GM23338 (cell line): Measurements from ENCODE around the gene PGAP6. TPM values are rescaled to one million over a fixed set of nuclear protein-coding genes. Genes with fewer than 3 reads are reported as not detected.

ENCODE experiments used
- ATAC-seq: fragments of 200-7000 bp; cut with Tn5 transposase; 3 replicates; pipeline ENCODE4 v1.9.1; 2020
- DNase-seq: peaks from one replicate; pipeline ENCODE4 v3.0.0-alpha.2; 2015; ENCODE audit warnings: low spot score
- H2AFZ ChIP-seq: fragments of 200-600 bp; sonication (generic); 2 replicates; pipeline ENCODE4 v1.8.0; 2016; ENCODE audit warnings: antibody characterized with exemption, mild to moderate bottlenecking, moderate library complexity
- H3F3A ChIP-seq: fragments of 200-600 bp; sonication (generic); replicated peaks from 2 replicates; pipeline ENCODE4 v1.8.0; 2017; ENCODE audit warnings: antibody characterized with exemption, mixed run types, low read depth
- H3K27ac ChIP-seq: fragments of 200-600 bp; sonication (generic); 2 replicates; pipeline ENCODE4 v1.6.1; 2016; ENCODE audit warnings: low read depth
- H3K27me3 ChIP-seq: fragments of 200-600 bp; sonication (generic); 2 replicates; pipeline ENCODE4 v1.8.0; 2016; ENCODE audit warnings: mild to moderate bottlenecking, mixed run types, moderate library complexity; ENCODE audit not compliant: insufficient read depth
- H3K36me3 ChIP-seq: fragments of 200-600 bp; sonication (generic); 2 replicates; pipeline ENCODE4 v1.8.0; 2016; ENCODE audit warnings: mild to moderate bottlenecking; ENCODE audit not compliant: insufficient read depth
- H3K4me1 ChIP-seq: fragments of 200-600 bp; sonication (generic); 2 replicates; pipeline ENCODE4 v1.8.0; 2016; ENCODE audit warnings: mild to moderate bottlenecking, moderate library complexity; ENCODE audit not compliant: insufficient read depth
- H3K4me2 ChIP-seq: fragments of 200-600 bp; sonication (generic); 2 replicates; pipeline ENCODE4 v1.7.1; 2017; ENCODE audit warnings: mixed run types
- H3K4me3 ChIP-seq: fragments of 200-600 bp; sonication (generic); 2 replicates; pipeline ENCODE4 v1.6.1; 2016; ENCODE audit warnings: mixed run types
- H3K79me2 ChIP-seq: fragments of 200-600 bp; sonication (generic); replicated peaks from 2 replicates; pipeline ENCODE4 v1.8.0; 2017; ENCODE audit warnings: mild to moderate bottlenecking; ENCODE audit not compliant: insufficient read depth
- H3K9me2 ChIP-seq: fragments of 200-600 bp; sonication (generic); 2 replicates; pipeline ENCODE4 v1.8.0; 2017; ENCODE audit not compliant: insufficient read depth
- H4K20me1 ChIP-seq: fragments of 200-600 bp; sonication (generic); replicated peaks from 2 replicates; pipeline ENCODE4 v1.8.0; 2017; ENCODE audit warnings: mild to moderate bottlenecking; ENCODE audit not compliant: insufficient read depth
- H3K27ac Mint-ChIP-seq: 2 replicates; pipeline ENCODE4 v1.8.0; 2020; ENCODE audit warnings: inconsistent platforms, mild to moderate bottlenecking, moderate library complexity, mixed read lengths
- H3K27me3 Mint-ChIP-seq: 3 replicates; pipeline ENCODE4 v1.8.0; 2022; ENCODE audit warnings: low read depth, mild to moderate bottlenecking, moderate library complexity, mixed read lengths, inconsistent platforms; ENCODE audit not compliant: insufficient read depth, poor library complexity
- H3K36me3 Mint-ChIP-seq: 3 replicates; pipeline ENCODE4 v1.8.0; 2021; ENCODE audit warnings: low read depth, mild to moderate bottlenecking, inconsistent platforms, moderate library complexity, mixed read lengths
- H3K4me1 Mint-ChIP-seq: 3 replicates; pipeline ENCODE4 v1.8.0; 2020; ENCODE audit warnings: mild to moderate bottlenecking, inconsistent platforms, mixed read lengths
- H3K4me3 Mint-ChIP-seq: 3 replicates; pipeline ENCODE4 v1.8.0; 2021; ENCODE audit warnings: moderate library complexity, mild to moderate bottlenecking, inconsistent platforms, mixed read lengths
- H3K9me3 Mint-ChIP-seq: 3 replicates; pipeline ENCODE4 v1.8.0; 2020; ENCODE audit warnings: moderate library complexity, mild to moderate bottlenecking, inconsistent platforms, mixed read lengths
- CREB1 ChIP-seq: fragments of 250-450 bp; sonication (Bioruptor Pico); IDR thresholded peaks from 2 replicates; pipeline ENCODE4 v1.5.0; 2020; ENCODE audit warnings: low read depth, mild to moderate bottlenecking, moderate library complexity
- CTCF ChIP-seq, 2 experiments: fragments of 200-600 bp in 1 of 2; sonication (generic) in 1 of 2; conservative IDR thresholded peaks; 2 replicates each; pipeline versions ENCODE4 v1.5.1 to v1.6.1; 2016 to 2017; ENCODE audit warnings: antibody characterized with exemption in 2 of 2, low read depth in 2 of 2, mild to moderate bottlenecking in 2 of 2, moderate library complexity in 1 of 2
- ETS1 ChIP-seq: IDR thresholded peaks from 2 replicates; pipeline ENCODE4 v1.6.1; 2016; ENCODE audit warnings: antibody characterized with exemption
- EZH2 ChIP-seq: fragments of 200-600 bp; sonication (generic); IDR thresholded peaks from one replicate; pipeline ENCODE4 v1.8.0; 2017; ENCODE audit warnings: antibody characterized with exemption, mild to moderate bottlenecking, low read depth; ENCODE audit not compliant: unreplicated experiment
- EZH2phosphoT487 ChIP-seq: fragments of 200-600 bp; sonication (generic); IDR thresholded peaks from one replicate; pipeline ENCODE4 v1.8.1; 2018; ENCODE audit warnings: antibody characterized with exemption; ENCODE audit not compliant: unreplicated experiment
- JUNB ChIP-seq: IDR thresholded peaks from one replicate; pipeline ENCODE4 v1.6.1; 2016; ENCODE audit warnings: antibody characterized with exemption; ENCODE audit not compliant: unreplicated experiment
- NANOG ChIP-seq: IDR thresholded peaks from 2 replicates; pipeline ENCODE4 v1.6.1; 2016; ENCODE audit warnings: antibody characterized with exemption, borderline replicate concordance
- POLR2AphosphoS5 ChIP-seq: IDR thresholded peaks from 2 replicates; pipeline ENCODE4 v1.6.1; 2016; ENCODE audit warnings: antibody characterized with exemption, low read depth
- REST ChIP-seq: IDR thresholded peaks from one replicate; pipeline ENCODE4 v1.6.1; 2018; ENCODE audit warnings: antibody characterized with exemption; ENCODE audit not compliant: unreplicated experiment
- STAT1 ChIP-seq: IDR thresholded peaks from one replicate; pipeline ENCODE4 v1.6.1; 2016; ENCODE audit warnings: antibody characterized with exemption; ENCODE audit not compliant: unreplicated experiment
- ZNF114 ChIP-seq: fragments of 250-450 bp; sonication (Bioruptor Pico); IDR thresholded peaks from 2 replicates; pipeline ENCODE4 v1.5.0; 2020; ENCODE audit warnings: mild to moderate bottlenecking, moderate library complexity
- ZNF331 ChIP-seq: fragments of 250-450 bp; sonication (Bioruptor Pico); IDR thresholded peaks from 2 replicates; pipeline ENCODE4 v1.5.0; 2020; ENCODE audit warnings: low read depth, mild to moderate bottlenecking, moderate library complexity
- ZNF462 ChIP-seq: fragments of 250-450 bp; sonication (Bioruptor Pico); IDR thresholded peaks from 2 replicates; pipeline ENCODE4 v1.5.0; 2020; ENCODE audit warnings: mild to moderate bottlenecking, moderate library complexity
- polyA plus RNA-seq: library from polyadenylated mRNA; unstranded; fragments of >200 nt; fragmentation: Nextera tagmentation; extraction: Ambion mirVana; gene quantifications from 2 replicates; pipeline ENCODE4 v1.2.1, GENCODE V29; 2016
- total RNA-seq: library from RNA; depleted of rRNA; stranded (reverse); fragments of >200 nt; shearing (Covaris generic); gene quantifications from 2 replicates; pipeline ENCODE4 v1.2.3, GENCODE V29; 2014

PGAP6 gene
- total and polyA plus RNA-seq, 2 experiments from 2014 or later, result 25.1 to 112 TPM

- peak overlapping the region; percentile 100 for H2AFZ ChIP-seq
- H3F3A ChIP-seq, result peaks cover 9% of the 10 kb centered on the region; the same call in 1 of the 2 replicates
- Mint-ChIP-seq H3K9me3 (0 out of 3 replicates have a peak, but pooled peaks cover 4% of the 10 kb centered on the region), H3K36me3 (peaks cover 9% of the 10 kb centered on the region), H3K27ac (no peak overlapping the region), H3K27me3 (peaks cover 48% of the 10 kb centered on the region), H3K4me1 (peaks cover 11% of the 10 kb centered on the region), H3K4me3 (peak overlapping the region; percentile 67)
- H3K27ac ChIP-seq, result no peak overlapping the region
- H3K27me3 ChIP-seq, result peaks cover 43% of the 10 kb centered on the region
- H3K4me1 ChIP-seq, result peaks cover 8% of the 10 kb centered on the region
- H3K4me2 ChIP-seq, result peak overlapping the region; percentile 94
- no peak for DNase-seq
- no peaks in the 10 kb centered on the region for H3K36me3 ChIP-seq
- TF ChIP-seq ETS1 (no peak), ZNF462 (CRISPR knock-in tag) (no peak), EZH2phosphoT487 (no peak), NANOG (no peak), CTCF (conservative IDR thresholded peaks at IDR 0.05; ENCODE audit: low read depth in 2 of 2) (no peak), POLR2AphosphoS5 (no peak), CREB1 (CRISPR knock-in tag) (no peak), REST (no peak), STAT1 (no peak), ZNF114 (CRISPR knock-in tag) (no peak), JUNB (no peak), ZNF331 (CRISPR knock-in tag) (no peak), EZH2 (no peak)
- H3K9me2 ChIP-seq, result no peaks in the 10 kb centered on the region
- H3K79me2 ChIP-seq, result peaks cover 31% of the 10 kb centered on the region
- H3K4me3 ChIP-seq, result peak overlapping the region; percentile 77
- peak; percentile 46 for ATAC-seq
- peaks cover 19% of the 10 kb centered on the region for H4K20me1 ChIP-seq
Measured at GRCh38 chr16:424623-425081, 42.9 kb upstream of the PGAP6 start.
